HepG2 (cell line): ENCODE data around the gene C2orf15. TPM values are rescaled to one million over a fixed set of nuclear protein-coding genes. Genes with fewer than 3 reads are reported as not detected.

Experiments
- GABPA ChIP-seq, 2 experiments: IDR thresholded peaks; 2 replicates each; pipeline ENCODE4 v1.6.1; 2011 to 2016; ENCODE audit warnings: low read depth in 2 of 2, low read length in 1 of 2, missing biosample characterization in 1 of 2, missing genetic modification characterization in 1 of 2
- HCFC1 ChIP-seq: fragments of 150-350 bp; IDR thresholded peaks from 2 replicates; pipeline ENCODE4 v1.6.1; 2014; ENCODE audit warnings: low read depth, low read length
- HMGA1 ChIP-seq: sonication (generic); formaldehyde crosslinking; conservative IDR thresholded peaks from 2 replicates; pipeline ENCODE4 v1.4.0; 2020; ENCODE audit warnings: missing genetic modification reagents
- NCOA5 ChIP-seq: sonication (generic); formaldehyde crosslinking; IDR thresholded peaks from 2 replicates; pipeline ENCODE4 v1.4.0; 2020; ENCODE audit warnings: missing genetic modification reagents
- PAWR ChIP-seq: sonication (generic); formaldehyde crosslinking; IDR thresholded peaks from 2 replicates; pipeline ENCODE4 v1.4.0; 2020; ENCODE audit warnings: missing genetic modification reagents, mild to moderate bottlenecking, borderline replicate concordance
- PTBP1 ChIP-seq: fragments of 200-400 bp; formaldehyde crosslinking; IDR thresholded peaks from 2 replicates; pipeline ENCODE4 v1.6.1; 2018; ENCODE audit warnings: low read length, low read depth; ENCODE audit not compliant: poor library complexity, severe bottlenecking
- SAP130 ChIP-seq: IDR thresholded peaks from 2 replicates; pipeline ENCODE4 v1.6.1; 2016; ENCODE audit warnings: low read depth
- SIX1 ChIP-seq: sonication (generic); formaldehyde crosslinking; IDR thresholded peaks from 2 replicates; pipeline ENCODE4 v1.4.0; 2020; ENCODE audit warnings: missing genetic modification reagents, borderline replicate concordance
- SNRNP70 ChIP-seq: fragments of 200-400 bp; formaldehyde crosslinking; IDR thresholded peaks from 2 replicates; pipeline ENCODE4 v1.6.1; 2017; ENCODE audit warnings: mild to moderate bottlenecking, low read depth, low read length, moderate library complexity
- ZBTB3 ChIP-seq: sonication (generic); formaldehyde crosslinking; IDR thresholded peaks from 2 replicates; pipeline ENCODE4 v1.4.0; 2020; ENCODE audit warnings: low read depth, mild to moderate bottlenecking, moderate library complexity, missing genetic modification reagents, borderline replicate concordance
- ZFYVE20 ChIP-seq: sonication (generic); formaldehyde crosslinking; IDR thresholded peaks from 2 replicates; pipeline ENCODE4 v1.8.0; 2023; ENCODE audit warnings: low read depth, mild to moderate bottlenecking, moderate library complexity, missing genetic modification reagents, borderline replicate concordance
- ZNF20 ChIP-seq: sonication (generic); formaldehyde crosslinking; IDR thresholded peaks from 2 replicates; pipeline ENCODE4 v1.4.0; 2020; ENCODE audit warnings: mild to moderate bottlenecking, moderate library complexity, missing genetic modification reagents
- ZNF251 ChIP-seq: sonication (generic); formaldehyde crosslinking; IDR thresholded peaks from 2 replicates; pipeline ENCODE4 v1.9.0; 2021; ENCODE audit warnings: mild to moderate bottlenecking, missing genetic modification reagents
- ZNF589 ChIP-seq: sonication (generic); formaldehyde crosslinking; conservative IDR thresholded peaks from 2 replicates; pipeline ENCODE4 v1.8.0; 2022; ENCODE audit warnings: mild to moderate bottlenecking, moderate library complexity, missing genetic modification reagents
- ZNF781 ChIP-seq: sonication (generic); formaldehyde crosslinking; IDR thresholded peaks from 2 replicates; pipeline ENCODE4 v1.5.1; 2020; ENCODE audit warnings: borderline replicate concordance, mild to moderate bottlenecking, missing genetic modification reagents; ENCODE audit errors: not compliant biosample characterization
- ZNF850 ChIP-seq: sonication (generic); formaldehyde crosslinking; conservative IDR thresholded peaks from 2 replicates; pipeline ENCODE4 v1.9.0; 2021; ENCODE audit warnings: mild to moderate bottlenecking, missing genetic modification reagents
- polyA plus RNA-seq, 8 experiments: library from polyadenylated mRNA; depleted of rRNA in 3 of 8; stranded (reverse) in 7 of 8; unstranded in 1 of 8; fragments of >200 nt; fragmentation: Illumina TruSeq in 4 of 8; extraction: Trizol in 4 of 8; gene quantifications; 2 replicates each; pipeline versions ENCODE4 v1.2.1 to v1.2.3, GENCODE V29; 2011 to 2016; ENCODE audit warnings: low read depth in 4 of 8, missing spikeins in 1 of 8, mixed read lengths in 1 of 8; ENCODE audit not compliant: insufficient read depth in 1 of 8
- total RNA-seq, 5 experiments: library from RNA; depleted of rRNA; stranded (reverse); fragments of >200 nt; fragmentation: Illumina TruSeq; extraction: Trizol; gene quantifications; 2 replicates each; pipeline ENCODE4 v1.2.3, GENCODE V29; 2016; ENCODE audit warnings: low read depth in 1 of 5
- TF ChIP-seq, protein P1 (sequence below): sonication (generic); formaldehyde crosslinking; conservative IDR thresholded peaks from 2 replicates; pipeline ENCODE4 v1.8.0; 2022; ENCODE audit warnings: missing genetic modification reagents
- TF ChIP-seq, protein P2 (sequence below): sonication (generic); formaldehyde crosslinking; IDR thresholded peaks from 2 replicates; pipeline ENCODE4 v1.8.0; 2022; ENCODE audit warnings: missing genetic modification reagents, mild to moderate bottlenecking, inconsistent platforms, borderline replicate concordance
- TF ChIP-seq, protein P3 (sequence below): sonication (generic); formaldehyde crosslinking; IDR thresholded peaks from 2 replicates; pipeline ENCODE4 v1.9.0; 2021; ENCODE audit warnings: missing genetic modification reagents, mild to moderate bottlenecking, borderline replicate concordance
- TF ChIP-seq, protein P4 (sequence below): sonication (generic); formaldehyde crosslinking; IDR thresholded peaks from 2 replicates; pipeline ENCODE4 v1.4.0; 2020; ENCODE audit warnings: missing genetic modification reagents

C2orf15 gene
- total and polyA plus RNA-seq, 2 of the 13 experiments (the other 11 are each of a cell fraction or from before 2014, with no cell fraction given) = 5.5 to 8.3 TPM

DNA sequence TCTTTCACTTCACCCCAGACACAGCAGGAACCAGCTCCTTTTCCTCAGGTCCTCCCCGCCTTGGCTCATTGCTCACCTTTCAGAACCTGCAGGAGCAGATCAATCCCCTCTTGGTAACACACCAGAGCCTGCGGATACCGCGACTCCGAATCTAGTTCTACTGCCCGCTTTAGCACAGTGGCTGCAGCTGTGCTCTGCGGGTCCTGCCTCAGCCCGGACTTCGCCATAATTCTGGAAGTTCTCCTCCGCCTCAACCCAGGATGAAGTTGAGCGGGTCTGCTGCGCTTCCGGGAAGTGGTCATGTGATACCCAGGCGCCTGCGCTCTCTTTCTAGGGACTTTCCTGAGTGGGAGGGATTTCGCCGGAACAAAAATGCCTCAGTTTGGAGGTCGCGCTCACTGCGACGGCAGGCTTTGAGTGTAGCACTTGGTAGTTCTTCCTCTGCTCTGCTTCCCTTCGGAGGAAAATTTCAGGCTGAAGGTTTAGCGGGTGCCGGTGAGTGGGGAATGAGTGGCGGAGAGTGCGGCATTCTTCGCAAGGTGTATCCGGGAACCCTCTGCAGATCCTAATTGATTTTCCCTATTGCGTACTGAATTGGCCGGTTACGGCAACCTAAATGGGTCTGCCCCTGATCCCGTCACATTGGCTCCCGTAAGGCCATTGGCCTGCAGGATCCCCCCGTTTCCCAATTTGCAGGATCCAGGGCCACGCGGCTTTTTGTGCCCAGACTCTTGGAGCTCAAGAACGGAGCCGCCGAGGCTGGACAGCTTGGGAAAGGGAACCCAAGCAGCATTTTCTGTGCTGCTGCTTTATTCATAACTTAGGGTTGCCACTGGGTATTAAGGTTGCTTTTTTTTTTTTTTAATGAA, 39.5 kb downstream of the C2orf15 start, which contains the start of the genes MITD1 and MRPL30 (continued):
- TF ChIP-seq PAWR (CRISPR knock-in tag) (no peak), NCOA5 (CRISPR knock-in tag) (no peak; the same call in 1 of the 2 replicates), ZNF781 (CRISPR knock-in tag) (peak; percentile 97), SAP130 (peak; percentile 100), ZNF20 (peak; percentile 86; the same call in 1 of the 2 replicates), GABPA (IDR thresholded peaks at IDR 0.05; ENCODE audit: low read depth, low read length) (peak; percentile 92), GABPA (CRISPR knock-in tag; IDR thresholded peaks at IDR 0.05; ENCODE audit: low read depth) (peak; percentile 99), SIX1 (CRISPR knock-in tag) (peak; percentile 42; the same call in 1 of the 2 replicates), PTBP1 (no peak), ZFYVE20 (CRISPR knock-in tag) (no peak), HMGA1 (CRISPR knock-in tag) (no peak), ZNF251 (CRISPR knock-in tag) (0 out of 2 replicates have a peak, but pooled peaks have one; percentile 74), SNRNP70 (no peak), ZNF589 (peak; percentile 89; the same call in 1 of the 2 replicates), ZNF850 (CRISPR knock-in tag) (no peak), HCFC1 (peak; percentile 88), ZBTB3 (peak; percentile 71; the same call in 1 of the 2 replicates)
- TF ChIP-seq, protein P1, sequence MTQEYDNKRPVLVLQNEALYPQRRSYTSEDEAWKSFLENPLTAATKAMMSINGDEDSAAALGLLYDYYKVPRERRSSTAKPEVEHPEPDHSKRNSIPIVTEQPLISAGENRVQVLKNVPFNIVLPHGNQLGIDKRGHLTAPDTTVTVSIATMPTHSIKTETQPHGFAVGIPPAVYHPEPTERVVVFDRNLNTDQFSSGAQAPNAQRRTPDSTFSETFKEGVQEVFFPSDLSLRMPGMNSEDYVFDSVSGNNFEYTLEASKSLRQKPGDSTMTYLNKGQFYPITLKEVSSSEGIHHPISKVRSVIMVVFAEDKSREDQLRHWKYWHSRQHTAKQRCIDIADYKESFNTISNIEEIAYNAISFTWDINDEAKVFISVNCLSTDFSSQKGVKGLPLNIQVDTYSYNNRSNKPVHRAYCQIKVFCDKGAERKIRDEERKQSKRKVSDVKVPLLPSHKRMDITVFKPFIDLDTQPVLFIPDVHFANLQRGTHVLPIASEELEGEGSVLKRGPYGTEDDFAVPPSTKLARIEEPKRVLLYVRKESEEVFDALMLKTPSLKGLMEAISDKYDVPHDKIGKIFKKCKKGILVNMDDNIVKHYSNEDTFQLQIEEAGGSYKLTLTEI (CRISPR knock-in tag) = no peak
- TF ChIP-seq, protein P2, sequence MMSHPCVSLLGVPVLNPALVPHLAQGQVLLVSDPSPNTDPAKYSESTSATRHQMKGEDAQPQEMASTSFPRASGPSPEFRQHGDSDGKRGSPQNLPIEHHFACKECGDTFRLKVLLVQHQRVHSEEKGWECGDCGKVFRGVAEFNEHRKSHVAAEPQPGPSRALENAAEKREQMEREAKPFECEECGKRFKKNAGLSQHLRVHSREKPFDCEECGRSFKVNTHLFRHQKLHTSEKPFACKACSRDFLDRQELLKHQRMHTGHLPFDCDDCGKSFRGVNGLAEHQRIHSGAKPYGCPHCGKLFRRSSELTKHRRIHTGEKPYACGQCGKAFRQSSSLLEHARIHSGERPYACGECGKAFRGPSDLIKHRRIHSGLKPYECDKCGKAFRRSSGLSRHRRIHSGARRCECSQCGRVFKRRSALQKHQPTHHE (CRISPR knock-in tag) = 0 out of 2 replicates have a peak, but pooled peaks have one; percentile 94
- TF ChIP-seq, protein P3, sequence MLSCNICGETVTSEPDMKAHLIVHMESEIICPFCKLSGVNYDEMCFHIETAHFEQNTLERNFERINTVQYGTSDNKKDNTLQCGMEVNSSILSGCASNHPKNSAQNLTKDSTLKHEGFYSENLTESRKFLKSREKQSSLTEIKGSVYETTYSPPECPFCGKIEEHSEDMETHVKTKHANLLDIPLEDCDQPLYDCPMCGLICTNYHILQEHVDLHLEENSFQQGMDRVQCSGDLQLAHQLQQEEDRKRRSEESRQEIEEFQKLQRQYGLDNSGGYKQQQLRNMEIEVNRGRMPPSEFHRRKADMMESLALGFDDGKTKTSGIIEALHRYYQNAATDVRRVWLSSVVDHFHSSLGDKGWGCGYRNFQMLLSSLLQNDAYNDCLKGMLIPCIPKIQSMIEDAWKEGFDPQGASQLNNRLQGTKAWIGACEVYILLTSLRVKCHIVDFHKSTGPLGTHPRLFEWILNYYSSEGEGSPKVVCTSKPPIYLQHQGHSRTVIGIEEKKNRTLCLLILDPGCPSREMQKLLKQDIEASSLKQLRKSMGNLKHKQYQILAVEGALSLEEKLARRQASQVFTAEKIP = peak; percentile 11; the same call in 1 of the 2 replicates
- TF ChIP-seq, protein P4, sequence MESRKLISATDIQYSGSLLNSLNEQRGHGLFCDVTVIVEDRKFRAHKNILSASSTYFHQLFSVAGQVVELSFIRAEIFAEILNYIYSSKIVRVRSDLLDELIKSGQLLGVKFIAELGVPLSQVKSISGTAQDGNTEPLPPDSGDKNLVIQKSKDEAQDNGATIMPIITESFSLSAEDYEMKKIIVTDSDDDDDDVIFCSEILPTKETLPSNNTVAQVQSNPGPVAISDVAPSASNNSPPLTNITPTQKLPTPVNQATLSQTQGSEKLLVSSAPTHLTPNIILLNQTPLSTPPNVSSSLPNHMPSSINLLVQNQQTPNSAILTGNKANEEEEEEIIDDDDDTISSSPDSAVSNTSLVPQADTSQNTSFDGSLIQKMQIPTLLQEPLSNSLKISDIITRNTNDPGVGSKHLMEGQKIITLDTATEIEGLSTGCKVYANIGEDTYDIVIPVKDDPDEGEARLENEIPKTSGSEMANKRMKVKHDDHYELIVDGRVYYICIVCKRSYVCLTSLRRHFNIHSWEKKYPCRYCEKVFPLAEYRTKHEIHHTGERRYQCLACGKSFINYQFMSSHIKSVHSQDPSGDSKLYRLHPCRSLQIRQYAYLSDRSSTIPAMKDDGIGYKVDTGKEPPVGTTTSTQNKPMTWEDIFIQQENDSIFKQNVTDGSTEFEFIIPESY (CRISPR knock-in tag) = peak; percentile 77
